Activated naive CD8-positive, alpha-beta T cell treated with anti-CD3 and anti-CD28 coated beads, Interleukin-2, amount 50 U/mL, for 24 hours (primary cell): ENCODE measurements around the gene RUBCN.
"Not testable (repeated sequence)": the region's sequence is repeated elsewhere in the genome, so short reads cannot be mapped to it uniquely, and the experiment has no call there.

Experiments
- ATAC-seq: fragments of 150-1000 bp; cut with Tn5 transposase; one replicate; pipeline ENCODE4 v1.10.0; 2021
- DNase-seq: peaks from one replicate; pipeline ENCODE4 v3.0.0; 2021
- H3K27ac Mint-ChIP-seq: one replicate; pipeline ENCODE4 v1.8.0; 2021; ENCODE audit warnings: mild to moderate bottlenecking, mixed read lengths
- H3K27me3 Mint-ChIP-seq: one replicate; pipeline ENCODE4 v1.8.0; 2021; ENCODE audit warnings: mixed read lengths
- H3K36me3 Mint-ChIP-seq: one replicate; pipeline ENCODE4 v1.8.0; 2021; ENCODE audit warnings: low read depth, mixed read lengths
- H3K4me1 Mint-ChIP-seq: one replicate; pipeline ENCODE4 v1.8.0; 2021; ENCODE audit warnings: mixed read lengths
- H3K4me3 Mint-ChIP-seq: one replicate; pipeline ENCODE4 v1.8.0; 2021; ENCODE audit warnings: mild to moderate bottlenecking, moderate library complexity, mixed read lengths
- H3K9me3 Mint-ChIP-seq: one replicate; pipeline ENCODE4 v1.8.0; 2021; ENCODE audit warnings: mixed read lengths

The RUBCN gene

GRCh38 chr3:197685546-197685945 lies 51.2 kb downstream of the RUBCN start:
- no peak for DNase-seq
- H3K27ac Mint-ChIP-seq, result no peak overlapping the region

DNA sequence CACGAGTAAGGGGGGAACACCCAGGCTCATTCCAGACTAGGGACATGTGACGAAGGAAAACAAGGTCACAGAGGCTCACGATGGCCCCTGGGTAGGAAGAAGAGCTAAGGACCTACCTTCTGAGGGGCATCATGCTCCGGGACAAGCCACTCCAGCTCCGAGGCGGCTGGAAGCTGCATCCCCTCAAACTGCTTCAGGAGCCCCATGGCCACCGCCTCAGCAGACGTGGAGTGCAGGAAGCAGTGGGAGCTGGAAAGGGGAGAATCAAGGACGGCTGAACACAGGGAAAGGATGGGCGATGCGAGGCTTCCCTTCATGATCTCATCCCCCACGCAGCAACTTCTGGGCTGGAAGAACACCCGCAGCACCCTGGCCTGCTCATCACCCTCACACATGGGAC lies 53.5 kb downstream of the RUBCN start:
- H3K9me3 Mint-ChIP-seq, result no peaks in the 10 kb centered on the region
- no peaks in the 10 kb centered on the region for H3K27me3 Mint-ChIP-seq
- peaks cover 24% of the 10 kb centered on the region for H3K36me3 Mint-ChIP-seq
- ATAC-seq, result no peak
- DNase-seq, result no peak
- H3K27ac Mint-ChIP-seq, result no peak overlapping the region
- peaks cover 2% of the 10 kb centered on the region for H3K4me1 Mint-ChIP-seq
- no peak overlapping the region for H3K4me3 Mint-ChIP-seq

More at GRCh38 chr3:197685546-197685945, 51.2 kb downstream of the RUBCN start:
- H3K9me3 Mint-ChIP-seq, result no peaks in the 10 kb centered on the region
- H3K4me3 Mint-ChIP-seq, result no peak overlapping the region
- peaks cover 2% of the 10 kb centered on the region for H3K4me1 Mint-ChIP-seq
- ATAC-seq, result no peak
- H3K27me3 Mint-ChIP-seq, result no peaks in the 10 kb centered on the region
- H3K36me3 Mint-ChIP-seq, result peaks cover 18% of the 10 kb centered on the region

- Mint-ChIP-seq H3K4me3 (no peak overlapping the region), H3K9me3 (no peaks in the 10 kb centered on the region), H3K27ac (no peak overlapping the region), H3K27me3 (no peaks in the 10 kb centered on the region), H3K36me3 (peaks cover 26% of the 10 kb centered on the region), H3K4me1 (peaks cover 2% of the 10 kb centered on the region)
- ATAC-seq (no peak), DNase-seq (no peak)
These were observed 54.0 kb downstream of the RUBCN start for GRCh38 chr3:197682713-197683112.

GRCh38 chr3:197680955-197681521 lies 55.7 kb downstream of the RUBCN start:
- no peak overlapping the region for H3K4me3 Mint-ChIP-seq
- H3K4me1 Mint-ChIP-seq, result peaks cover 2% of the 10 kb centered on the region
- peaks cover 30% of the 10 kb centered on the region for H3K36me3 Mint-ChIP-seq
- DNase-seq, result no peak
- no peaks in the 10 kb centered on the region for H3K9me3 Mint-ChIP-seq
- no peak overlapping the region for H3K27ac Mint-ChIP-seq
- ATAC-seq, result no peak
- H3K27me3 Mint-ChIP-seq, result no peaks in the 10 kb centered on the region

- ATAC-seq (no peak), DNase-seq (no peak)
- Mint-ChIP-seq H3K9me3 (no peaks in the 10 kb centered on the region), H3K27me3 (no peaks in the 10 kb centered on the region), H3K4me3 (no peak overlapping the region), H3K36me3 (peaks cover 30% of the 10 kb centered on the region), H3K27ac (no peak overlapping the region), H3K4me1 (no peaks in the 10 kb centered on the region)
These were observed 60.8 kb downstream of the RUBCN start for GRCh38 chr3:197675951-197676350.

GRCh38 chr3:197675563-197675860 lies 61.2 kb downstream of the RUBCN start:
- Mint-ChIP-seq H3K27me3 (no peaks in the 10 kb centered on the region), H3K9me3 (no peaks in the 10 kb centered on the region), H3K4me3 (no peak overlapping the region), H3K4me1 (no peaks in the 10 kb centered on the region), H3K27ac (no peak overlapping the region), H3K36me3 (peaks cover 28% of the 10 kb centered on the region)
- ATAC-seq (no peak), DNase-seq (no peak)

DNA sequence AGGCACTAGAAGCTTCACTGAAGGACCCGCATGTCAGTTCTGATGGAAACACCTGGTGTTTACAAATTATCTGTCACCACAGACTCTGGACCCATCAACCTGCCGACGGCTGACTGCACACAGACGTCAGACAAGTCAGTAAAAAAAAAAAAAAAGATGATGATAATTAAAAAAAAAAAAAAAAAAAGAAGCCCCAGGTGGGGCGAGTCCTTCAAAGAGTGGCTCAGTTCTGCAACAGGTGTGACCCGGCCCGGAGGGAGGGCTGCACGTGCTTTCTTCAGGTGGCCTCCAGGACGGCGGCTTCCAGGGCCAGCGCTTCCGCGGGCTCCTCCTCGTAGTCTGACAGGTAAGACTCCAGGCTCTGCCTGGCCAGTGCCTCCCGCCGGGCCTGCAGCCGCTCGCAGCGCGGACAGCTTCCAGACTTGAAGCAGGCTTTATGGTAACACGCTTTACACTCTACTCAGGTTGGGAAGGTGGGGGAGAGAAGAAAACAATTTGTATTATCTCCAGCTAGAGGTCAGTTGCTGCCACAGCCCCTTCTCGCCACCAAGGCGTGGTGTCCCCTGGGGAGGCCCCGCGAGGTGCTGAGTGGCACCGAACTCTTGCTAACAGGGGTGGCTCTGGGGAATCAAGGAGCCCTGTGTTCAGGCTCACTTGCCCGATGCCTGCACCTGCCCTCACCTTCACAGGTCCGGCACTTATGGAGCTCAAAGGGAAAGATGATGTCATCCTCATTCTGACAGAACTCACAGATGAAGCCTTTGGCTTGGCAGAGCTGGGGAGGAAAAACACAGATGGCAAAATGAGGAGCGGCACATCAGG lies 61.8 kb downstream of the RUBCN start:
- peaks cover 25% of the 10 kb centered on the region for H3K36me3 Mint-ChIP-seq
- ATAC-seq (no peak), DNase-seq (no peak)
- no peak overlapping the region for H3K27ac Mint-ChIP-seq
- H3K27me3 Mint-ChIP-seq, result no peaks in the 10 kb centered on the region
- no peak overlapping the region for H3K4me3 Mint-ChIP-seq
- H3K9me3 Mint-ChIP-seq, result no peaks in the 10 kb centered on the region
- H3K4me1 Mint-ChIP-seq, result no peaks in the 10 kb centered on the region

DNA sequence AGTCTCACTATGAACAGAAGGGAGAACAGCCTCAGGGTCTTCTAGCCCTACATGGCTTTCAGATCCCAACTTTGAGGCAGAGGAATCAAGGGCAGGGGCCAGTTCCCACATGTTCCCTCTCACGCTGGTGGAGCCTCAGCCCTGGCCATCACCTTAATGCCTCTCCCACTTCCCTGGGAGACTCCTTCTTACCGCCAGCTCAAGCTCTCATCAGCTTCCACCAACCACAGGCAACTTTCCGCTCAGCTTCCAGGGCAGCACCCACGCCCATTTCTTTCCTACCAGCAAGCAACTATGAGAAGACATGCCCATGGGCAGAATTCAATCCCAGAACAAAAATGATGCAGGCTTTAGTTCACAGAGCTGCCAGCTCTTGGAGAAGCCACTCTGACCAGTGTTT lies 63.5 kb downstream of the RUBCN start:
- peaks cover 18% of the 10 kb centered on the region for H3K36me3 Mint-ChIP-seq
- ATAC-seq (no peak), DNase-seq (no peak)
- H3K4me3 Mint-ChIP-seq, result no peak overlapping the region
- H3K9me3 Mint-ChIP-seq, result no peaks in the 10 kb centered on the region
- no peak overlapping the region for H3K27ac Mint-ChIP-seq
- H3K4me1 Mint-ChIP-seq, result peaks cover 2% of the 10 kb centered on the region
- no peaks in the 10 kb centered on the region for H3K27me3 Mint-ChIP-seq

DNA sequence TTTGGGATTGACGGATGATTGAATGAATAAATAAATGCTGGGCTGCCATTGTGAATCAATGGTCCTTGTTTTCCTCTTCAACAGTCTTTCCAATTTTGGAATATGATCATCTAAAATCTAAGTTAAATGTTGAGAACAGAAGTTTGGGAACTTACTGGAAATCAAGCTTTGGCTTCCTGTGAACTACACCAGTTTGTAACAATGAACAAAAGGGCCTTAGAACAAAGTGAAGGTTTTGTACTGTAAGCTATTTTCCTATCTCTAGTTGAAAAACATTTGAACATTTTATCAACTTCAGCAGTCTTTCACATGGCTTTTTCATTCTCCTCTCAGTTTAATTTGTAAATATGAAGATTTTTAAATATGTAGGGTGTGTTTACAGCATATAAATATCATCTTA lies 66.3 kb downstream of the RUBCN start:
- Mint-ChIP-seq H3K27ac (peak overlapping the region; percentile 51), H3K4me1 (peaks cover 2% of the 10 kb centered on the region), H3K4me3 (no peak overlapping the region), H3K9me3 (no peaks in the 10 kb centered on the region), H3K27me3 (no peaks in the 10 kb centered on the region), H3K36me3 (peaks cover 5% of the 10 kb centered on the region)
- DNase-seq (no peak), ATAC-seq (no peak)

DNA sequence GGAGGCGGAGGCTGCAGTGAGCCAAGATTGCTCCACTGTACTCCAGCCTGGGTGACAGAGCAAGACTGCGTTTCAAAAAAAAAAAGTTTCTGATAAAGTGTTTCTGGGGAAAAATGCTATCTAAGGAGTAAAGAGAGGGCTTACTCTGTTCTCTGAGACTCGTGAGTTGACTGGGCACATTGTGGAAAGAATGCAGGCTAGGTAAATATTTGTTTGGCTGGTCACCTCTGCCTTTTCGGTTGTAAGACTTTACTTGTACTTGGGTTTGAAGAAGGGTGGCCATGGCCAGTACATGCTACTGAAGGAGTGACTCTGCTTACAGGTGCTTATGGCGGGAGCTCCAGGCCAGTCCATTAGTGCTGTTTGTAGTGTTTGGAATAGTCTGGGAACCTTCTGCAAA lies 68.7 kb downstream of the RUBCN start:
- H3K4me1 Mint-ChIP-seq, result peaks cover 2% of the 10 kb centered on the region

GRCh38 chr3:197667293-197667692 lies 69.4 kb downstream of the RUBCN start:
- not testable (repeated sequence) for H3K27ac Mint-ChIP-seq

More for the DNA sequence above, 68.7 kb downstream of the RUBCN start:
- H3K27ac Mint-ChIP-seq, result no peak overlapping the region
- no peaks in the 10 kb centered on the region for H3K27me3 Mint-ChIP-seq
- ATAC-seq (no peak), DNase-seq (no peak)
- H3K9me3 Mint-ChIP-seq, result no peaks in the 10 kb centered on the region
- H3K4me3 Mint-ChIP-seq, result no peak overlapping the region
- no peaks in the 10 kb centered on the region for H3K36me3 Mint-ChIP-seq

DNA sequence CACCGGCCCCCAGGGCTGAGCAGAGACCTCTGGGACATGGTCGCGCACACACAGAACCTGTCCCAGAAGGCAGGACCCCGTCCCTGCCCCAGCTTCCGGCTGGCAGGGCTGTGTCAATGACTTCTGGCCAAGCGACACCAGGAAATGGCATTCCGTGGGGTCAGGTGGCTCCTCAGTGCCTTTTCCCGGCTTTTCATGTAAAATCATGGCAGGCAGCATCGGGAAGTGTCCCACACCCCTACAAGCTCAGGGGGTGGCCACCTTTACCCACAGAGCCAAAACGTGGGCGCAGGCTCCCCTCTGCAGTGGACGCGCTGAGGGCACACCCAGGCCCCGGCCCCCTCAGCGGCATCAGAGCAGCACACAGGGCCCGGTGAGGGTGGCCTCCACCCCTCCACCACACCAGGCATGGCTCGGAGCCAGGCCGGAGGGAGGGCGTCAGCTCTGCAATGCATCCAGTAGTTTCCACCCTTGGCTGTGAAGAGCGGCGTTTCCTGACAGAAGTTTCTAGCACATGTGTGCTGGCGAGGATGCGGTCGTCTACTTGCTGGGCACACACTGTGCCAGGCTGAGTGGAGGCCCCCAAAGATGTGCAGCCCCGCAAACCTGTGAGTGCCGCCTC lies 70.4 kb downstream of the RUBCN start:
- not testable (repeated sequence) for DNase-seq, H3K27me3 Mint-ChIP-seq, H3K27ac Mint-ChIP-seq, H3K9me3 Mint-ChIP-seq, H3K4me3 Mint-ChIP-seq, H3K36me3 Mint-ChIP-seq, ATAC-seq, H3K4me1 Mint-ChIP-seq

More at GRCh38 chr3:197667293-197667692, 69.4 kb downstream of the RUBCN start:
- H3K36me3 Mint-ChIP-seq, DNase-seq, ATAC-seq, H3K4me1 Mint-ChIP-seq, H3K4me3 Mint-ChIP-seq, H3K27me3 Mint-ChIP-seq, H3K9me3 Mint-ChIP-seq: not testable (repeated sequence)

GRCh38 chr3:197665549-197665948 lies 71.2 kb downstream of the RUBCN start:
- not testable (repeated sequence) for H3K27ac Mint-ChIP-seq, H3K36me3 Mint-ChIP-seq, H3K9me3 Mint-ChIP-seq, H3K27me3 Mint-ChIP-seq, H3K4me1 Mint-ChIP-seq, DNase-seq, H3K4me3 Mint-ChIP-seq
- ATAC-seq, result peak; percentile 5

GRCh38 chr3:197665142-197665491 lies 71.6 kb downstream of the RUBCN start:
- H3K36me3 Mint-ChIP-seq, DNase-seq, H3K4me1 Mint-ChIP-seq, H3K9me3 Mint-ChIP-seq, H3K27me3 Mint-ChIP-seq, H3K27ac Mint-ChIP-seq: not testable (repeated sequence)
- peak overlapping the region; percentile 43 for H3K4me3 Mint-ChIP-seq
- ATAC-seq, result peak; percentile 91

DNA sequence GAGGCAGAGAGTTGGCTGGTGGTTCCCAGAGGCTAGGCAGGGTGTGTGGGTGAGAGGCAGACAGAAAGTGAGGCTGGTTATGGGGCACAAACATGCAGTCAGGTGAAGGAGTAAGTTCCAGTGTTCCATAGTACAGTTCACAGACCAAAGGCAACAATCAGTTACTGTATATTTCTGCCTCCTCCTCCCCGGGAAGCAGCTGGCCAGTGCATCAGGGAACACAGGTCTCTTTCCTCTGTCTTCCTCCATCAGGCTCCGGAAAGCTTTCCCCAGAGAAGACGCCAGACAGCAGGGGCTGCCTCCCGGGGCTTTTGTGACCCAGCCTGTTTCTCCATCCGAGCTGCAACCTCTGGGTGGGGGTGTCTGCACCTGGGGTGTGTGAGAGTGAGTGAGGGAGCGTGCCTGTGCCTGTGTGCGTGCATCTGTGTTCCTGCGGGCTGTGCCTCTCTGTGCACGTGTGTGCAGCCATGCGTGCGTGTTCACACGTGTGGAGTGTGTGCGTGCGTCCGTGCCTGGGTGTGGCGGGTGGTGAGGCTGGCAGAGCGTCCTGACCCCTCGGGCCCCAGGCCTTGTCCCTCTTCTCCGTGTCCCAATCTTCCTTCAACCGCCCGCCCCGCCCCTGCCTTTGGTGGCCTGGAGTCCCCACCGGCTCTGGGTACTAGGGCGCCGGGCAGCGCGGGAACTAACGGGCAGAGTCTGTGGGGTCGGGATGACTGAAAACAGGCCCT lies 72.1 kb downstream of the RUBCN start:
- not testable (repeated sequence) for H3K4me1 Mint-ChIP-seq, H3K27me3 Mint-ChIP-seq, H3K36me3 Mint-ChIP-seq, H3K9me3 Mint-ChIP-seq, H3K27ac Mint-ChIP-seq
- peak overlapping the region; percentile 43 for H3K4me3 Mint-ChIP-seq
- ATAC-seq (peak; percentile 50), DNase-seq (peak; percentile 38)
